NT2/D1 (cell line): ENCODE results near the gene TFAP2D.

ENCODE experiments used
- YY1 ChIP-seq: IDR thresholded peaks from 2 replicates; pipeline ENCODE4 v1.6.1; 2011; ENCODE audit not compliant: insufficient read length, insufficient read depth
- ZNF274 ChIP-seq: IDR thresholded peaks from 2 replicates; pipeline ENCODE4 v1.6.1; 2011; ENCODE audit warnings: mild to moderate bottlenecking, low read depth, low read length

GRCh38 chr6:50818020-50818419 lies 104.7 kb downstream of the TFAP2D start:
- TF ChIP-seq YY1 (no peak), ZNF274 (no peak)
